H1 (cell line): Measurements from ENCODE around the gene CACNA1C. TPM values are rescaled to one million over a fixed set of nuclear protein-coding genes. Genes with fewer than 3 reads are reported as not detected.

Experiments used
- CTCF ChIA-PET: fragments of 300-600 bp; sonication (Branson Sonifier 250); formaldehyde crosslinking; loops from one replicate; lab custom pipeline; 2021; ENCODE audit not compliant: partially characterized antibody; lab: Charles Lee
- POLR2A ChIA-PET: fragments of 300-600 bp; sonication (Branson Sonifier 250); formaldehyde crosslinking; loops from one replicate; lab custom pipeline; 2021; ENCODE audit warnings: inconsistent platforms; ENCODE audit not compliant: partially characterized antibody; lab: Charles Lee
- DNase-seq, 2 experiments: peaks; one replicate each; pipeline versions ENCODE4 v3.0.0 to v3.0.0-alpha.2; 2010 to 2022; ENCODE audit warnings: low spot score in 2 of 2, low read depth in 1 of 2, mixed read lengths in 1 of 2
- FAIRE-seq: peaks from 2 replicates; lab custom pipeline; 2011; peaks lifted over from hg19 to GRCh38; lab: Jason Lieb, UNC
- H2AFZ ChIP-seq: 2 replicates; pipeline ENCODE4 v1.8.1; 2012; ENCODE audit warnings: low read length, inconsistent platforms
- H2AK5ac ChIP-seq: 2 replicates; pipeline ENCODE4 v1.6.1; 2013; ENCODE audit warnings: low read depth, low read length
- H2BK120ac ChIP-seq: replicated peaks from 2 replicates; pipeline ENCODE3; 2013; ENCODE audit warnings: low read depth, low read length, inconsistent platforms
- H2BK12ac ChIP-seq: 2 replicates; pipeline ENCODE4 v1.6.1; 2013; ENCODE audit warnings: low read depth, low read length
- H2BK15ac ChIP-seq: 2 replicates; pipeline ENCODE4 v1.6.1; 2013; ENCODE audit warnings: low read length
- H2BK20ac ChIP-seq: 2 replicates; pipeline ENCODE4 v1.6.1; 2013; ENCODE audit warnings: low read length
- H2BK5ac ChIP-seq: 2 replicates; pipeline ENCODE4 v1.6.1; 2013; ENCODE audit warnings: low read depth, low read length
- H3K14ac ChIP-seq: 2 replicates; pipeline ENCODE4 v1.6.1; 2013; ENCODE audit warnings: inconsistent platforms; ENCODE audit not compliant: insufficient read length
- H3K18ac ChIP-seq: 2 replicates; pipeline ENCODE4 v1.6.1; 2013; ENCODE audit warnings: low read length; ENCODE audit errors: extremely low read depth
- H3K23ac ChIP-seq: 2 replicates; pipeline ENCODE4 v1.6.1; 2013; ENCODE audit warnings: inconsistent platforms; ENCODE audit not compliant: insufficient read length
- H3K23me2 ChIP-seq: 2 replicates; pipeline ENCODE4 v1.6.1; 2013; ENCODE audit warnings: low read depth, low read length
- H3K27ac ChIP-seq: 2 replicates; pipeline ENCODE4 v1.6.1; 2011; ENCODE audit warnings: low read depth, low read length, inconsistent platforms
- H3K27me3 ChIP-seq, 4 experiments: replicated peaks in 1 of 4; 1 replicate in 1 of 4; 2 replicates in 3 of 4; pipeline versions ENCODE4 v1.6.1 to v1.8.1; 2011 to 2013; ENCODE audit warnings: low read length in 3 of 4, mild to moderate bottlenecking in 3 of 4, inconsistent platforms in 2 of 4, mixed read lengths in 2 of 4, moderate library complexity in 1 of 4; ENCODE audit not compliant: control insufficient read depth in 3 of 4, insufficient read depth in 3 of 4; ENCODE audit errors: extremely low read depth in 1 of 4
- H3K36me3 ChIP-seq, 4 experiments: 2 replicates each; pipeline versions ENCODE4 v1.6.1 to v1.8.1; 2011 to 2013; ENCODE audit warnings: mild to moderate bottlenecking in 4 of 4, low read length in 3 of 4, moderate library complexity in 2 of 4, control low read depth in 1 of 4, inconsistent platforms in 1 of 4; ENCODE audit not compliant: insufficient read depth in 4 of 4, control insufficient read depth in 2 of 4
- H3K4ac ChIP-seq: replicated peaks from 2 replicates; pipeline ENCODE3; 2013; ENCODE audit warnings: low read length, low read depth, mixed read lengths, inconsistent platforms; ENCODE audit not compliant: insufficient read length
- H3K4me1 ChIP-seq, 4 experiments: replicated peaks in 1 of 4; 1 replicate in 1 of 4; 2 replicates in 3 of 4; pipeline versions ENCODE4 v1.6.1 to v1.8.1; 2011 to 2013; ENCODE audit warnings: low read length in 3 of 4, inconsistent platforms in 2 of 4, mixed read lengths in 1 of 4; ENCODE audit not compliant: insufficient read depth in 4 of 4, control insufficient read depth in 3 of 4
- H3K4me2 ChIP-seq, 2 experiments: 2 replicates each; pipeline versions ENCODE4 v1.6.1 to v1.8.1; 2011 to 2013; ENCODE audit warnings: low read depth in 2 of 2, low read length in 2 of 2, control low read depth in 1 of 2, inconsistent platforms in 1 of 2, mild to moderate bottlenecking in 1 of 2; ENCODE audit not compliant: insufficient read depth in 1 of 2
- H3K4me3 ChIP-seq, 4 experiments: fragments of 200-600, 300-600 bp in 1 of 4; sonication (generic), shearing (Covaris generic), sonication (Bioruptor Twin) in 1 of 4; 2 replicates each; pipeline versions ENCODE4 v1.5.1 to v1.8.1; 2011 to 2016; ENCODE audit warnings: low read length in 4 of 4, low read depth in 3 of 4, control low read depth in 2 of 4, inconsistent platforms in 2 of 4, mild to moderate bottlenecking in 2 of 4, mixed read lengths in 1 of 4, moderate library complexity in 1 of 4; ENCODE audit not compliant: insufficient read depth in 2 of 4; ENCODE audit errors: extremely low read depth in 1 of 4
- H3K56ac ChIP-seq: replicated peaks from 2 replicates; pipeline ENCODE3; 2013; ENCODE audit warnings: low read depth, mild to moderate bottlenecking, mixed read lengths, low read length, inconsistent platforms; ENCODE audit not compliant: insufficient read length
- H3K79me1 ChIP-seq: 2 replicates; pipeline ENCODE4 v1.6.1; 2013; ENCODE audit warnings: low read depth, low read length, control low read depth
- H3K79me2 ChIP-seq, 2 experiments: 2 replicates each; pipeline versions ENCODE4 v1.6.1 to v1.8.1; 2012 to 2013; ENCODE audit warnings: low read length in 2 of 2, mild to moderate bottlenecking in 2 of 2, inconsistent platforms in 1 of 2; ENCODE audit not compliant: insufficient read depth in 2 of 2, control insufficient read depth in 1 of 2
- H3K9ac ChIP-seq, 4 experiments: replicated peaks in 1 of 4; 1 replicate in 1 of 4; 2 replicates in 3 of 4; pipeline versions ENCODE4 v1.6.1 to v1.8.1; 2011 to 2013; ENCODE audit warnings: low read depth in 3 of 4, low read length in 3 of 4, control low read depth in 2 of 4, mild to moderate bottlenecking in 2 of 4, moderate library complexity in 2 of 4, inconsistent platforms in 1 of 4; ENCODE audit errors: extremely low read depth in 1 of 4
- H3K9me3 ChIP-seq, 2 experiments: 2 replicates each; pipeline versions ENCODE4 v1.6.1 to v1.8.1; 2012 to 2013; ENCODE audit warnings: mild to moderate bottlenecking in 2 of 2, moderate library complexity in 2 of 2, control low read depth in 1 of 2, inconsistent platforms in 1 of 2, low read depth in 1 of 2, low read length in 1 of 2, mixed read lengths in 1 of 2; ENCODE audit not compliant: insufficient read depth in 2 of 2
- H4K20me1 ChIP-seq, 2 experiments: replicated peaks in 1 of 2; 2 replicates each; pipeline versions ENCODE3 to v1.8.1; 2011 to 2013; ENCODE audit warnings: inconsistent platforms in 2 of 2, low read length in 2 of 2, mild to moderate bottlenecking in 1 of 2; ENCODE audit not compliant: insufficient read depth in 2 of 2, control insufficient read depth in 1 of 2
- H4K5ac ChIP-seq: 2 replicates; pipeline ENCODE4 v1.6.1; 2013; ENCODE audit warnings: low read length, low read depth, mixed read lengths, inconsistent platforms; ENCODE audit not compliant: insufficient read length
- H4K8ac ChIP-seq: 2 replicates; pipeline ENCODE4 v1.8.0; 2013; ENCODE audit warnings: mild to moderate bottlenecking, moderate library complexity, low read length, inconsistent platforms; ENCODE audit not compliant: insufficient read depth; ENCODE audit errors: extremely low read depth
- H4K91ac ChIP-seq: replicated peaks from 2 replicates; pipeline ENCODE3; 2013; ENCODE audit warnings: low read length, mixed read lengths, inconsistent platforms; ENCODE audit not compliant: insufficient read length
- EZH2 ChIP-seq: fragments of 200-600 bp; sonication (generic); IDR thresholded peaks from 2 replicates; pipeline ENCODE4 v1.7.1; 2012; ENCODE audit warnings: low read depth, mild to moderate bottlenecking, moderate library complexity, low read length, inconsistent platforms; ENCODE audit not compliant: severe bottlenecking
- HDAC6 ChIP-seq: IDR thresholded peaks from one replicate; pipeline ENCODE4 v1.7.1; 2012; ENCODE audit warnings: low read depth, mild to moderate bottlenecking, inconsistent platforms, low read length, moderate library complexity
- KDM1A ChIP-seq: fragments of 200-600, 300-600 bp; sonication (generic); IDR thresholded peaks from 2 replicates; pipeline ENCODE4 v1.7.1; 2016; ENCODE audit warnings: mild to moderate bottlenecking, low read length, borderline replicate concordance
- KDM5A ChIP-seq: fragments of 200-600 bp; IDR thresholded peaks from 2 replicates; pipeline ENCODE4 v1.7.1; 2012; ENCODE audit warnings: mild to moderate bottlenecking, low read length, inconsistent platforms, mixed read lengths
- POLR2A ChIP-seq, 2 experiments: IDR thresholded peaks; 1 replicate in 1 of 2; 2 replicates in 1 of 2; pipeline ENCODE4 v1.6.1; 2011; ENCODE audit warnings: low read depth in 2 of 2, low read length in 2 of 2, mild to moderate bottlenecking in 2 of 2; ENCODE audit errors: control extremely low read depth in 1 of 2
- SP2 ChIP-seq: IDR thresholded peaks from 2 replicates; pipeline ENCODE4 v1.6.1; 2012; ENCODE audit warnings: mild to moderate bottlenecking, low read length, inconsistent platforms
- SUZ12 ChIP-seq: fragments of 200-600 bp; sonication (generic); IDR thresholded peaks from 2 replicates; pipeline ENCODE4 v1.6.1; 2012; ENCODE audit warnings: mild to moderate bottlenecking, inconsistent platforms, low read length, moderate library complexity, mixed read lengths
- TAF1 ChIP-seq: IDR thresholded peaks from 2 replicates; pipeline ENCODE4 v1.6.1; 2011; ENCODE audit warnings: mild to moderate bottlenecking, low read depth, low read length
- WGBS, 2 experiments: shearing (Covaris generic) in 1 of 2; methylation state at CpG; one replicate each; pipeline versions ENCODE4 v1.1.6 to v1.1.7; 2013 to 2015; ENCODE audit warnings: low lambda C conversion rate in 2 of 2, mixed read lengths in 2 of 2, inconsistent platforms in 1 of 2, low coverage in 1 of 2, missing lambda C conversion rate in 1 of 2; ENCODE audit not compliant: insufficient replicate concordance in 2 of 2, insufficient coverage in 1 of 2, insufficient read length in 1 of 2; ENCODE audit errors: extremely low coverage in 1 of 2, missing lambda C conversion rate in 1 of 2; 5-methylcytosine and 5-hydroxymethylcytosine counted together
- polyA plus RNA-seq, 7 experiments: library from polyadenylated mRNA; depleted of rRNA in 3 of 7; stranded (reverse) in 5 of 7; unstranded in 2 of 7; fragments of >200 nt in 5 of 7; fragments of 200-250 nt in 2 of 7; gene quantifications; 1 replicate in 5 of 7; 2 replicates in 1 of 7; 4 replicates in 1 of 7; pipeline versions ENCODE4 v1.2.1 to v1.2.3, GENCODE V29; 2011 to 2013; ENCODE audit warnings: missing spikeins in 2 of 7, mixed read lengths in 2 of 7
- total RNA-seq: library from RNA; stranded (reverse); fragmentation: NEBNext Ultra II Directional; extraction: Animal tissue kit (Norgen Biotek cat#: 25700); gene quantifications from 2 replicates; pipeline ENCODE4 v1.2.1, GENCODE V29; 2021

The CACNA1C gene
- total and polyA plus RNA-seq, 2 of the 8 experiments (the other 6 are each of a cell fraction or from before 2014, with no cell fraction given): 1.3 TPM

DNA sequence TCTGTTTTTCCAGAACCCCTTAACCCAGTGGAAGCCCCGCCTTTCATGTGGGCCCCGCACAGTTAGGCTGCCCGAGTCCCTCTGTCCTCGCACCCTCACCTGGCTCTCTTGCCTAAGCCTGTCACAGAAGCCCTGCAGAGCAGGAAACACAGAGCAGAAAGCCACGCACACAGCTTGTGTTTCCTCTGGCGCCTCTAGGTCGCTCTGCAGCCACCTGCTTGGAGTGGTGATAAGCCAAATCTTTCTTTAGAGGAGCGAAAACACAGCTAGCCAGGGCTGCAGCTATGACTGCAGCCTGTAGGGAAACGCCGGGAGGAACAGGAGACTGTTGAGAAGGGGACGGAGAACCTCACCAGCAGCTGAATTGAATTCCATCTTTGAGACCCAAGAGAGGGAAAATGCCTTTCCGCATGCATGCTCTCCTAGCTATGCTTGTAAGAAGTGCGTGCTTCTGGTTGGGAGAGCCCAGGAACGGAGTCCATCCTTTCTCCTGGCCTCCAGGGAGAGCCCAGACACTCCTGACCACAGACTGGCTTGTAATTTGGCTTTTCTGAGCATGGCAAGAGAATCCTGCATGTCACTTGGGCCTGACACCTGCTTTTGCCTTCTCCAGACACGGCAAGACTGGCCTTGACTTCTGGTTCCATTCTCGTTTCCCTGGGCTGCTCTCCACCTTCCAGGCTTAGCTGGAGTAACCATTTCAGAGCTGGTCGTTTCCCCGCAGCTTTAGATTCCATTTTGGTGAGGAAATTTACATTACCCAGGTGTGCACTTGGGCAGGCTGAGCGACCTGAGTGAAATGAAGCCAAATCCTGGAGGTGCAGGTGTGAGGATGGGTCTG is 301.6 kb downstream of the CACNA1C start:
- no peak for TF ChIP-seq EZH2
- TF ChIP-seq HDAC6: no peak
- no peak for TF ChIP-seq TAF1
- no peak for TF ChIP-seq POLR2A (IDR thresholded peaks at IDR 0.05; ENCODE audit: control extremely low read depth in 1 of 2, low read depth in 2 of 2, low read length in 2 of 2)
- TF ChIP-seq SUZ12: no peak
- no peak for TF ChIP-seq KDM1A
- no peak for TF ChIP-seq SP2
- no peak for TF ChIP-seq KDM5A
- H4K91ac ChIP-seq: no peak overlapping the region
- FAIRE-seq: no peak
- H3K79me1 ChIP-seq: no peaks in the 10 kb centered on the region
- H2BK5ac ChIP-seq: no peak overlapping the region
- H3K23me2 ChIP-seq: no peaks in the 10 kb centered on the region
- H4K20me1 ChIP-seq: no peaks in the 10 kb centered on the region
- no peak overlapping the region for H2BK15ac ChIP-seq
- H3K27me3 ChIP-seq: no peaks in the 10 kb centered on the region
- peak overlapping the region; percentile 29; the same call in 1 of the 2 replicates for H4K8ac ChIP-seq
- H3K36me3 ChIP-seq: no peaks in the 10 kb centered on the region
- peaks cover 0 to 4% (median 0%) of the 10 kb centered on the region in 4 experiments; a peak in 1 of 7 replicates for H3K4me1 ChIP-seq
- H2AFZ ChIP-seq: 0 out of 2 replicates have a peak overlapping the region, but pooled peaks have one; percentile 38
- no peak overlapping the region for H3K4me2 ChIP-seq
- H3K4me3 ChIP-seq: no peak overlapping the region
- no peaks in the 10 kb centered on the region for H3K9me3 ChIP-seq
- no peak overlapping the region for H2BK120ac ChIP-seq
- no peak overlapping the region for H3K56ac ChIP-seq
- DNase-seq: no peak
- H3K27ac ChIP-seq: no peak overlapping the region
- H3K18ac ChIP-seq: peak overlapping the region; percentile 71; the same call in 1 of the 2 replicates
- no peak overlapping the region for H3K4ac ChIP-seq
- no peak overlapping the region for H3K23ac ChIP-seq
- no peak overlapping the region for H3K14ac ChIP-seq
- no peaks in the 10 kb centered on the region for H3K79me2 ChIP-seq
- POLR2A ChIA-PET: interaction anchor here (1.0 to 1.1 kb wide), 2 partner anchors 9 to 10 kb away, joined by 3 read pairs; no protein-coding TSS in a partner anchor
- no peak overlapping the region for H4K5ac ChIP-seq
- CTCF ChIA-PET: interaction anchor here (0.6 to 2.7 kb wide), 14 partner anchors 9 to 287 kb away, joined by 3 to 11 read pairs (median 3); no protein-coding TSS in a partner anchor
- H2BK20ac ChIP-seq: no peak overlapping the region
- H2AK5ac ChIP-seq: peak overlapping the region; percentile 75; the same call in 1 of the 2 replicates
- H2BK12ac ChIP-seq: no peak overlapping the region
- no peak overlapping the region for H3K9ac ChIP-seq
- WGBS, 2 experiments: 85% methylated on average over 19 of the region's 19 CpGs; no CpG with 5 or more reads in 1 of the 2 experiments
